Erythroblast (primary cell): ENCODE data around the gene OR6M1.

Source experiments
- GATA1 ChIP-seq: IDR thresholded peaks from 2 replicates; pipeline ENCODE4 v1.6.1; 2011; ENCODE audit warnings: low read depth, mild to moderate bottlenecking, control low read depth, low read length, moderate library complexity
- POLR2A ChIP-seq: IDR thresholded peaks from 2 replicates; pipeline ENCODE4 v1.6.1; 2011; ENCODE audit warnings: mild to moderate bottlenecking, low read length

GRCh38 chr11:123851110-123851509 is 45.0 kb upstream of the OR6M1 start:
- TF ChIP-seq POLR2A (no peak), GATA1 (no peak)
